Caco-2 (cell line): ENCODE measurements around the gene AUTS2. TPM values are rescaled to one million over a fixed set of nuclear protein-coding genes. Genes with fewer than 3 reads are reported as not detected.

ENCODE experiments used
- BruUV-seq: library from RNA; stranded (reverse); fragments of 400-500 nt; replicated peaks from 2 replicates; lab custom pipeline; 2021; lab: Mats Ljungman, UMichigan
- CTCF ChIA-PET: fragments of 300-600 bp; sonication (Branson Sonifier 250); formaldehyde crosslinking; loops from one replicate; lab custom pipeline; 2022; ENCODE audit warnings: antibody characterized with exemption; lab: Charles Lee
- POLR2A ChIA-PET: fragments of 300-600 bp; sonication (Branson Sonifier 250); formaldehyde crosslinking; loops from one replicate; lab custom pipeline; 2022; ENCODE audit warnings: antibody characterized with exemption; lab: Charles Lee
- DNase-seq, 2 experiments: peaks; one replicate each; pipeline versions ENCODE4 v3.0.0 to v3.0.0-alpha.2; 2020 to 2022
- H3K27me3 ChIP-seq: replicated peaks from 2 replicates; pipeline ENCODE4 v1.6.0; 2011; ENCODE audit warnings: low read length; ENCODE audit not compliant: control insufficient read depth, insufficient read depth
- H3K36me3 ChIP-seq: 2 replicates; pipeline ENCODE4 v1.5.1; 2011; ENCODE audit warnings: low read length; ENCODE audit not compliant: control insufficient read depth, insufficient read depth
- H3K4me1 ChIP-seq: fragments of 250-450 bp; sonication (Bioruptor Pico); 2 replicates; pipeline ENCODE4 v1.5.1; 2020; ENCODE audit warnings: mild to moderate bottlenecking
- H3K4me3 ChIP-seq: 2 replicates; pipeline ENCODE4 v1.5.1; 2011; ENCODE audit warnings: low read depth, mild to moderate bottlenecking, control low read depth, low read length
- H3K9me3 ChIP-seq: fragments of 250-450 bp; sonication (Bioruptor Pico); 2 replicates; pipeline ENCODE4 v1.5.1; 2020; ENCODE audit warnings: mild to moderate bottlenecking, moderate library complexity
- H3K27ac Mint-ChIP-seq: one replicate; pipeline ENCODE4 v1.8.0; 2022; ENCODE audit warnings: mixed read lengths; ENCODE audit not compliant: unreplicated experiment
- H3K27me3 Mint-ChIP-seq: one replicate; pipeline ENCODE4 v1.8.0; 2022; ENCODE audit warnings: mixed read lengths; ENCODE audit not compliant: insufficient read depth, unreplicated experiment
- H3K36me3 Mint-ChIP-seq: one replicate; pipeline ENCODE4 v1.8.0; 2022; ENCODE audit warnings: mild to moderate bottlenecking, mixed read lengths; ENCODE audit not compliant: insufficient read depth, unreplicated experiment
- H3K4me1 Mint-ChIP-seq: one replicate; pipeline ENCODE4 v1.8.0; 2022; ENCODE audit warnings: low read depth, mixed read lengths; ENCODE audit not compliant: unreplicated experiment
- H3K4me3 Mint-ChIP-seq: one replicate; pipeline ENCODE4 v1.8.0; 2022; ENCODE audit warnings: mild to moderate bottlenecking, moderate library complexity, mixed read lengths; ENCODE audit not compliant: unreplicated experiment
- H3K9me3 Mint-ChIP-seq: one replicate; pipeline ENCODE4 v1.8.0; 2022; ENCODE audit warnings: mixed read lengths; ENCODE audit not compliant: unreplicated experiment
- intact Hi-C: fragments of 100-400 bp; cut with micrococcal nuclease; formaldehyde crosslinking; loops from one replicate; pipeline ENCODE4 v1.10.0; 2022; ENCODE audit not compliant: unreplicated experiment
- total RNA-seq: library from RNA; stranded (reverse); gene quantifications from 2 replicates; pipeline ENCODE4 v1.2.3, GENCODE V29; 2022
- TF ChIP-seq, protein P1 (sequence below), 2 experiments: fragments of 200-600 bp in 1 of 2; IDR thresholded peaks; 1 replicate in 1 of 2; 2 replicates in 1 of 2; pipeline versions ENCODE4 v1.5.1 to v1.8.0; 2011 to 2022; ENCODE audit warnings: antibody characterized with exemption in 1 of 2, control low read depth in 1 of 2, inconsistent platforms in 1 of 2, low read depth in 1 of 2, low read length in 1 of 2, mild to moderate bottlenecking in 1 of 2, moderate library complexity in 1 of 2; ENCODE audit not compliant: insufficient read depth in 1 of 2, severe bottlenecking in 1 of 2, unreplicated experiment in 1 of 2

The AUTS2 gene
- total RNA-seq, 1 experiment from 2014 or later, result 37.1 TPM

DNA sequence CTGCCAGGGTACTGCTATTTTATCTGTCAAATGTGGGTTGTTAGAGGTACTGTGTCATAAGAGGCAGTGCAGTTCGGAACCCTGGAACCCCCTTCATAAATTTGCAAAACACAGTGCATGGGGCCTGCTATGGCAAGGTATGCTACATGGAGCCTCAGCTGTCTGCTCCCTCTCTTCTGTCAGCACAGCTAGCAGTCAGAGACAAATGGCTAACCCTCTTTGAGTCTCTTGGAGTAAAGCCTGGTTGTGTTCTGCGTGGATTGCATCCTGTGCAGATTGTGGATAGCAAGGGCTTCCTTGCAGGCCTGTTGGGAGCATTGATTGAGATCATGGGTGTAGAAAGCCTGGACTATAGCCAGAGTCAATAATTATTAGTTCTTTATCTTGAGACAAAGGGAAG lies 397.8 kb downstream of the AUTS2 start:
- DNase-seq, result no peak
- CTCF ChIA-PET, result no interaction called here
- Histone ChIP-seq H3K9me3 (no peaks in the 10 kb centered on the region), H3K4me3 (no peak overlapping the region), H3K36me3 (no peaks in the 10 kb centered on the region), H3K4me1 (no peaks in the 10 kb centered on the region), H3K27me3 (no peaks in the 10 kb centered on the region)
- no TSS peak for BruUV-seq
- intact Hi-C loops, result no loop called here
- Mint-ChIP-seq H3K4me3 (no peak overlapping the region), H3K4me1 (no peaks in the 10 kb centered on the region), H3K27me3 (peaks cover 10% of the 10 kb centered on the region), H3K36me3 (no peaks in the 10 kb centered on the region), H3K9me3 (no peaks in the 10 kb centered on the region), H3K27ac (no peak overlapping the region)
- POLR2A ChIA-PET, result no interaction called here
- TF ChIP-seq, protein P1, sequence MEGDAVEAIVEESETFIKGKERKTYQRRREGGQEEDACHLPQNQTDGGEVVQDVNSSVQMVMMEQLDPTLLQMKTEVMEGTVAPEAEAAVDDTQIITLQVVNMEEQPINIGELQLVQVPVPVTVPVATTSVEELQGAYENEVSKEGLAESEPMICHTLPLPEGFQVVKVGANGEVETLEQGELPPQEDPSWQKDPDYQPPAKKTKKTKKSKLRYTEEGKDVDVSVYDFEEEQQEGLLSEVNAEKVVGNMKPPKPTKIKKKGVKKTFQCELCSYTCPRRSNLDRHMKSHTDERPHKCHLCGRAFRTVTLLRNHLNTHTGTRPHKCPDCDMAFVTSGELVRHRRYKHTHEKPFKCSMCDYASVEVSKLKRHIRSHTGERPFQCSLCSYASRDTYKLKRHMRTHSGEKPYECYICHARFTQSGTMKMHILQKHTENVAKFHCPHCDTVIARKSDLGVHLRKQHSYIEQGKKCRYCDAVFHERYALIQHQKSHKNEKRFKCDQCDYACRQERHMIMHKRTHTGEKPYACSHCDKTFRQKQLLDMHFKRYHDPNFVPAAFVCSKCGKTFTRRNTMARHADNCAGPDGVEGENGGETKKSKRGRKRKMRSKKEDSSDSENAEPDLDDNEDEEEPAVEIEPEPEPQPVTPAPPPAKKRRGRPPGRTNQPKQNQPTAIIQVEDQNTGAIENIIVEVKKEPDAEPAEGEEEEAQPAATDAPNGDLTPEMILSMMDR (IDR thresholded peaks at IDR 0.05; ENCODE audit: insufficient read depth in 1 of 2, low read depth in 1 of 2, low read length in 1 of 2, severe bottlenecking in 1 of 2, unreplicated experiment in 1 of 2), result no peak

DNA sequence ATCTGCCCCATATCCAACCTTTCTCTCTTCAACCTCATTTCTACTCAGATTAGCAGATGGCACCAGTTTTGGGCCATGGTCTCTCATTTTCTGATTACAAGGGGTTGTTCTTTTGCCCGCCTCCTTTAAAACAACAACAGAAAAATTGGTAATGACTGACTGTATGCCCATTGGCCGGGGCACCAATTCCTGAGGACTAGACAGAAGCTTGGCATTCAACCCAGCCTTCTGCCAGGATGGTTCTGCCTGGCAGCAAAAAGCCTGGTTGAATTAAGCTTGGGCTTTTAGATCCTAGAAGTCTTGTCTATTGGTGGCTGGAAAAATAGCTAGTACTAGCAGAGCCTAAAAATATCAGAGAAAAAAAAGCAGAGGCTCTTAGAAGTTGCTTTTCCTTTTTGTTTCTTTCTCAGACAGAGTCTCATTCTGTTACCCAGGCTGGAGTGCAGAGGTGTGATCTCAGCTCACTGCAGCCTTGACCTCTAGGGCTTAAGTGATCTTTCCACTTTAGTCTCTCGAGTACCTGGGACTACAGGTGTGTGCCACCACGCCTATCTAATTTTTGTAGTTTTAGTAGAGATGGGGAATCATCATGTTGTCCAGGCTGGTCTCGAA lies 402.6 kb downstream of the AUTS2 start:
- no peak overlapping the region for H3K4me3 Mint-ChIP-seq
- no peaks in the 10 kb centered on the region for H3K9me3 Mint-ChIP-seq
- BruUV-seq, result no TSS peak
- no peak overlapping the region for H3K27ac Mint-ChIP-seq
- H3K4me1 Mint-ChIP-seq, result no peaks in the 10 kb centered on the region
- Histone ChIP-seq H3K36me3 (no peaks in the 10 kb centered on the region), H3K4me3 (no peak overlapping the region), H3K4me1 (no peaks in the 10 kb centered on the region), H3K27me3 (no peaks in the 10 kb centered on the region), H3K9me3 (no peaks in the 10 kb centered on the region)
- H3K36me3 Mint-ChIP-seq, result no peaks in the 10 kb centered on the region
- no peak for DNase-seq
- POLR2A ChIA-PET, result no interaction called here
- TF ChIP-seq, protein P1 (IDR thresholded peaks at IDR 0.05; ENCODE audit: insufficient read depth in 1 of 2, low read depth in 1 of 2, low read length in 1 of 2, severe bottlenecking in 1 of 2, unreplicated experiment in 1 of 2), result no peak
- intact Hi-C loops, result no loop called here
- peaks cover 4% of the 10 kb centered on the region for H3K27me3 Mint-ChIP-seq
- CTCF ChIA-PET, result no interaction called here

DNA sequence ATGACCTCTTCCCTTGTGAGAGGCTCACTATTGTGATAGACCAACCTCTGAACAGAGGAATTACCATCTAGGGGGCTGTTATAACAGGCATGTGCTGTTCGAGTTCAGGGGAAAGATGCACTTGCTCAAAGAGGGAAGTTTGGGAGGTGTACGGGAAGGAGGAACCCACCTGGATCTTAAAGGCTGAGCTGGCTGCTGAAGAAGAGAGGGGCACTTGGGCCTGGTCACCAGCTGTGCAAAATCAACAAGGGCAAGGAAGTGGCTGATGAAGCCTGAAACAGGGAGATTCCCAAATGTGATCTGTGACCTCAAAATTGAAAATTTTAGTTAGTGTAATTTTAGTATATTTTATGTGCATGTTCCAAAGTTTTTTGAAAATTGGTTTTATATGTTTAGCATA lies 407.2 kb downstream of the AUTS2 start:
- no peak for DNase-seq

More for the DNA sequence above, 407.2 kb downstream of the AUTS2 start:
- H3K9me3 Mint-ChIP-seq, result no peaks in the 10 kb centered on the region
- no peaks in the 10 kb centered on the region for H3K36me3 ChIP-seq
- H3K27me3 ChIP-seq, result no peaks in the 10 kb centered on the region
- no TSS peak for BruUV-seq
- no peaks in the 10 kb centered on the region for H3K4me1 Mint-ChIP-seq
- ChIA-PET POLR2A (no interaction called here), CTCF (no interaction called here)
- H3K4me3 ChIP-seq, result no peak overlapping the region
- no peak overlapping the region for H3K4me3 Mint-ChIP-seq
- no peaks in the 10 kb centered on the region for H3K9me3 ChIP-seq
- no peak overlapping the region for H3K27ac Mint-ChIP-seq
- H3K4me1 ChIP-seq, result no peaks in the 10 kb centered on the region
- intact Hi-C loops, result no loop called here
- H3K36me3 Mint-ChIP-seq, result no peaks in the 10 kb centered on the region
- no peaks in the 10 kb centered on the region for H3K27me3 Mint-ChIP-seq
- TF ChIP-seq, protein P1 (IDR thresholded peaks at IDR 0.05; ENCODE audit: insufficient read depth in 1 of 2, low read depth in 1 of 2, low read length in 1 of 2, severe bottlenecking in 1 of 2, unreplicated experiment in 1 of 2), result no peak
